B cell (primary cell): ENCODE results near the gene LBH. TPM values are rescaled to one million over a fixed set of nuclear protein-coding genes. Genes with fewer than 3 reads are reported as not detected.

Source experiments
- ATAC-seq: fragments of 200-7000 bp; cut with Tn5 transposase; one replicate; pipeline ENCODE4 v1.10.0; 2021; ENCODE audit warnings: low read depth, mild to moderate bottlenecking, moderate number of reproducible peaks, moderate library complexity
- CTCF ChIA-PET: fragments of 350-600 bp; sonication (Branson Sonifier 250); formaldehyde crosslinking; loops from one replicate; lab custom pipeline; 2021; ENCODE audit warnings: antibody characterized with exemption, inconsistent platforms; lab: Charles Lee
- POLR2A ChIA-PET: fragments of 350-600 bp; sonication (Branson Sonifier 250); formaldehyde crosslinking; loops from one replicate; lab custom pipeline; 2021; ENCODE audit warnings: antibody characterized with exemption; lab: Charles Lee
- DNase-seq: peaks from one replicate; pipeline ENCODE4 v3.0.0; 2013
- H2AFZ ChIP-seq: 2 replicates; pipeline ENCODE4 v1.6.1; 2012; ENCODE audit warnings: mild to moderate bottlenecking, low read depth, low read length; ENCODE audit not compliant: insufficient read depth, poor library complexity, severe bottlenecking
- H3K27ac ChIP-seq, 2 donors: 1 replicate in 1 of 2; 2 replicates in 1 of 2; pipeline ENCODE4 v1.5.1; 2012 to 2013; ENCODE audit warnings: low read length in 2 of 2, mild to moderate bottlenecking in 2 of 2, moderate library complexity in 1 of 2
- H3K27me3 ChIP-seq, 4 experiments: fragments of 200-600 bp in 1 of 4; sonication (generic) in 1 of 4; replicated peaks in 1 of 4; 1 replicate in 2 of 4; 2 replicates in 2 of 4; pipeline versions ENCODE4 v1.6.1 to v1.7.0; 2013 to 2016; ENCODE audit warnings: low read length in 3 of 4, mild to moderate bottlenecking in 2 of 4, mixed read lengths in 1 of 4, moderate library complexity in 1 of 4; ENCODE audit not compliant: insufficient read depth in 4 of 4, control insufficient read depth in 3 of 4; ENCODE audit errors: control extremely low read depth in 1 of 4
- H3K36me3 ChIP-seq, 2 experiments: replicated peaks in 1 of 2; 1 replicate in 1 of 2; 2 replicates in 1 of 2; pipeline versions ENCODE4 v1.6.1 to v1.7.1; 2013; ENCODE audit warnings: low read length in 1 of 2; ENCODE audit not compliant: insufficient read depth in 2 of 2, control insufficient read depth in 1 of 2; ENCODE audit errors: control extremely low read depth in 1 of 2, extremely low read depth in 1 of 2
- H3K4me1 ChIP-seq, 2 donors: fragments of 200-600 bp in 1 of 2; sonication (generic) in 1 of 2; 1 replicate in 1 of 2; 2 replicates in 1 of 2; pipeline versions ENCODE4 v1.5.1 to v1.6.1; 2013 to 2017; ENCODE audit warnings: low read length in 2 of 2; ENCODE audit not compliant: control insufficient read depth in 2 of 2, insufficient read depth in 2 of 2
- H3K4me2 ChIP-seq: replicated peaks from 2 replicates; pipeline ENCODE3; 2012; ENCODE audit warnings: mild to moderate bottlenecking, low read depth, low read length; ENCODE audit not compliant: poor library complexity, severe bottlenecking
- H3K4me3 ChIP-seq, 5 experiments: fragments of 200-600 bp in 1 of 5; sonication (generic) in 1 of 5; 1 replicate in 3 of 5; 2 replicates in 2 of 5; pipeline versions ENCODE4 v1.5.1 to v1.7.0; 2011 to 2016; ENCODE audit warnings: low read length in 4 of 5, mild to moderate bottlenecking in 4 of 5, low read depth in 2 of 5, control low read depth in 1 of 5, moderate library complexity in 1 of 5; ENCODE audit not compliant: insufficient read depth in 1 of 5; ENCODE audit errors: control extremely low read depth in 1 of 5, extremely low read depth in 1 of 5
- H3K79me2 ChIP-seq: fragments of 200-600 bp; sonication (generic); one replicate; pipeline ENCODE4 v1.6.0; 2016; ENCODE audit warnings: low read length; ENCODE audit not compliant: control insufficient read depth, insufficient read depth
- H3K9ac ChIP-seq: fragments of 200-600 bp; sonication (generic); 2 replicates; pipeline ENCODE4 v1.6.1; 2017; ENCODE audit warnings: mild to moderate bottlenecking, low read length, moderate library complexity
- H3K9me3 ChIP-seq, 3 donors: one replicate each; pipeline versions ENCODE4 v1.6.1 to v1.7.1; 2013; ENCODE audit warnings: low read length in 2 of 3; ENCODE audit not compliant: control insufficient read depth in 2 of 3, insufficient read depth in 1 of 3; ENCODE audit errors: control extremely low read depth in 1 of 3
- H4K20me1 ChIP-seq: 2 replicates; pipeline ENCODE4 v1.6.0; 2012; ENCODE audit warnings: mild to moderate bottlenecking, low read length; ENCODE audit not compliant: insufficient read depth, control insufficient read depth, poor library complexity, severe bottlenecking
- H3K27ac Mint-ChIP-seq: one replicate; pipeline ENCODE4 v1.8.0; 2021; ENCODE audit warnings: mixed read lengths
- H3K27me3 Mint-ChIP-seq: one replicate; pipeline ENCODE4 v1.8.0; 2021; ENCODE audit warnings: mixed read lengths
- H3K4me1 Mint-ChIP-seq: one replicate; pipeline ENCODE4 v1.8.0; 2021; ENCODE audit warnings: mixed read lengths
- H3K4me3 Mint-ChIP-seq: one replicate; pipeline ENCODE4 v1.8.0; 2021; ENCODE audit warnings: mixed read lengths
- H3K9me3 Mint-ChIP-seq: one replicate; pipeline ENCODE4 v1.8.0; 2022; ENCODE audit warnings: mixed read lengths; ENCODE audit not compliant: insufficient read depth
- CTCF ChIP-seq: fragments of 200-600 bp; IDR thresholded peaks from one replicate; pipeline ENCODE4 v1.8.0; 2022; ENCODE audit warnings: antibody characterized with exemption, mild to moderate bottlenecking
- EZH2 ChIP-seq: IDR thresholded peaks from 2 replicates; pipeline ENCODE4 v1.6.1; 2012; ENCODE audit warnings: borderline replicate concordance, low read depth, mild to moderate bottlenecking, moderate library complexity, low read length; ENCODE audit not compliant: insufficient read depth, poor library complexity, severe bottlenecking
- WGBS: methylation state at CpG from one replicate; pipeline ENCODE4 v1.1.5; 2013; ENCODE audit warnings: missing lambda C conversion rate; ENCODE audit not compliant: insufficient coverage; 5-methylcytosine and 5-hydroxymethylcytosine counted together
- intact Hi-C: fragments of 100-400 bp; cut with micrococcal nuclease; formaldehyde crosslinking; loops from one replicate; pipeline ENCODE4 v1.10.0; 2022
- polyA plus RNA-seq: library from polyadenylated mRNA; depleted of rRNA; stranded (reverse); fragments of >200 nt; gene quantifications from 2 replicates; pipeline ENCODE4 v1.2.3, GENCODE V29; 2012
- total RNA-seq, 2 donors: library from RNA; stranded (reverse); fragments of 120-200 nt in 1 of 2; gene quantifications; 1 replicate in 1 of 2; 2 replicates in 1 of 2; pipeline versions ENCODE4 v1.2.3 to v1.2.4, GENCODE V29; 2013 to 2022

Gene LBH
- total and polyA plus RNA-seq, 2 donors (not counting 1 experiment from before 2014, with no cell fraction given): 158 to 201 TPM

GRCh38 chr2:30272761-30273573 is 41.6 kb downstream of the LBH start:
- Histone ChIP-seq H3K36me3 (no peaks in the 10 kb centered on the region), H3K4me3 (no peak overlapping the region), H3K27ac (no peak overlapping the region), H3K27me3 (no peaks in the 10 kb centered on the region), H3K4me2 (no peak overlapping the region), H4K20me1 (no peaks in the 10 kb centered on the region), H2AFZ (peak overlapping the region; percentile 14), H3K79me2 (peaks cover 15% of the 10 kb centered on the region), H3K4me1 (peaks cover 73 to 90% of the 10 kb centered on the region in 2 donors), H3K9me3 (no peaks in the 10 kb centered on the region), H3K9ac (no peak overlapping the region)
- no peak for DNase-seq
- TF ChIP-seq CTCF (no peak), EZH2 (no peak)
- no peak for ATAC-seq
- 80% methylated on average over 1 of the region's 5 CpGs for WGBS
- Mint-ChIP-seq H3K27ac (peak overlapping the region; percentile 90), H3K27me3 (no peaks in the 10 kb centered on the region), H3K9me3 (no peaks in the 10 kb centered on the region), H3K4me1 (peaks cover 86% of the 10 kb centered on the region), H3K4me3 (peak overlapping the region; percentile 8)
- intact Hi-C loops: no loop called here
- CTCF ChIA-PET: interaction anchor here (1.2 to 4.7 kb wide), 5 partner anchors 9 to 63 kb away, joined by 4 to 15 read pairs (median 5); no protein-coding TSS in a partner anchor
- POLR2A ChIA-PET: interaction anchor here (0.7 to 3.2 kb wide), 4 partner anchors 9 to 961 kb away, joined by 3 to 11 read pairs (median 3); no protein-coding TSS in a partner anchor

GRCh38 chr2:30273574-30273929 is 42.2 kb downstream of the LBH start:
- H3K79me2 ChIP-seq: peaks cover 15% of the 10 kb centered on the region
- H3K9ac ChIP-seq: no peak overlapping the region
- no peaks in the 10 kb centered on the region for H3K9me3 Mint-ChIP-seq
- H3K27me3 Mint-ChIP-seq: no peaks in the 10 kb centered on the region
- intact Hi-C loops: no loop called here
- peaks cover 87% of the 10 kb centered on the region for H3K4me1 Mint-ChIP-seq
- H4K20me1 ChIP-seq: no peaks in the 10 kb centered on the region
- ATAC-seq (no peak), DNase-seq (no peak)
- peak overlapping the region; percentile 14 for H2AFZ ChIP-seq
- no peaks in the 10 kb centered on the region for H3K36me3 ChIP-seq
- peaks cover 73 to 90% of the 10 kb centered on the region in 2 donors for H3K4me1 ChIP-seq
- no peak overlapping the region for H3K27ac ChIP-seq
- H3K27me3 ChIP-seq: no peaks in the 10 kb centered on the region
- H3K9me3 ChIP-seq: no peaks in the 10 kb centered on the region
- no peak for TF ChIP-seq CTCF
- TF ChIP-seq EZH2: no peak
- POLR2A ChIA-PET: interaction anchor here (1.6 to 3.2 kb wide), 2 partner anchors 9 to 13 kb away, joined by 3 to 11 read pairs; no protein-coding TSS in a partner anchor
- CTCF ChIA-PET: interaction anchor here (1.0 to 4.7 kb wide), 5 partner anchors 9 to 63 kb away, joined by 3 to 15 read pairs (median 5); no protein-coding TSS in a partner anchor
- no CpG with 5 or more reads among the region's 3 CpGs for WGBS
- H3K4me2 ChIP-seq: no peak overlapping the region
- no peak overlapping the region for H3K4me3 ChIP-seq
- H3K4me3 Mint-ChIP-seq: peak overlapping the region; percentile 8
- peak overlapping the region; percentile 90 for H3K27ac Mint-ChIP-seq
